ENCODE results near the gene PLCL2.
"Not testable (repeated sequence)": the region's sequence is repeated elsewhere in the genome, so short reads cannot be mapped to it uniquely, and the experiment has no call there.

PLCL2 gene

GRCh38 chr3:16961621-16962205 lies 77.0 kb downstream of the PLCL2 start:
- DNase-seq (ENCODE audit: low spot score) = no peak

GRCh38 chr3:16975083-16975482 lies 90.3 kb downstream of the PLCL2 start:
- no peak for DNase-seq (ENCODE audit: low spot score)

GRCh38 chr3:16978234-16978920 lies 93.6 kb downstream of the PLCL2 start:
- no peak for DNase-seq (ENCODE audit: low spot score)

- DNase-seq (ENCODE audit: low spot score) = no peak
Measured at GRCh38 chr3:16978921-16979271, 94.1 kb downstream of the PLCL2 start.

- not testable (repeated sequence) for DNase-seq (ENCODE audit: low spot score)
Measured at GRCh38 chr3:16979769-16980515, 95.2 kb downstream of the PLCL2 start.

- DNase-seq (ENCODE audit: low spot score) = not testable (repeated sequence)
Measured at GRCh38 chr3:16980526-16980925, 95.8 kb downstream of the PLCL2 start.

GRCh38 chr3:16982460-16982859 lies 97.7 kb downstream of the PLCL2 start:
- no peak for DNase-seq (ENCODE audit: low spot score)

- no peak for DNase-seq (ENCODE audit: low spot score)
Measured at GRCh38 chr3:16985608-16986007, 100.9 kb downstream of the PLCL2 start.

- DNase-seq (ENCODE audit: low spot score) = no peak
Measured at GRCh38 chr3:16987141-16987540, 102.4 kb downstream of the PLCL2 start.

- no peak for DNase-seq (ENCODE audit: low spot score)
Measured at GRCh38 chr3:16990163-16990562, 105.4 kb downstream of the PLCL2 start.

- no peak for DNase-seq (ENCODE audit: low spot score)
Measured at GRCh38 chr3:16992198-16992597, 107.4 kb downstream of the PLCL2 start.

- DNase-seq (ENCODE audit: low spot score) = no peak
Measured at GRCh38 chr3:16993227-16993626, 108.5 kb downstream of the PLCL2 start.

GRCh38 chr3:16994854-16995525 lies 110.2 kb downstream of the PLCL2 start:
- DNase-seq (ENCODE audit: low spot score) = no peak

- no peak for DNase-seq (ENCODE audit: low spot score)
Measured at GRCh38 chr3:16995601-16996000, 110.8 kb downstream of the PLCL2 start.

- DNase-seq (ENCODE audit: low spot score) = no peak
Measured at GRCh38 chr3:16998236-16998923, 113.6 kb downstream of the PLCL2 start.

GRCh38 chr3:16999161-16999560 lies 114.4 kb downstream of the PLCL2 start:
- DNase-seq (ENCODE audit: low spot score) = no peak

GRCh38 chr3:16999871-17000270 lies 115.1 kb downstream of the PLCL2 start:
- DNase-seq (ENCODE audit: low spot score) = no peak

- DNase-seq (ENCODE audit: low spot score) = no peak
Measured at GRCh38 chr3:17003457-17003856, 118.7 kb downstream of the PLCL2 start.

GRCh38 chr3:17006132-17006852 lies 121.5 kb downstream of the PLCL2 start:
- DNase-seq (ENCODE audit: low spot score) = no peak

- DNase-seq (ENCODE audit: low spot score) = no peak
Measured at GRCh38 chr3:17007284-17007683, 122.5 kb downstream of the PLCL2 start.

GRCh38 chr3:17009826-17010225 lies 125.1 kb downstream of the PLCL2 start:
- DNase-seq (ENCODE audit: low spot score) = no peak
